Measurements from ENCODE around the gene MPRIP.

The MPRIP gene

GRCh38 chr17:17121162-17121561 is 78.9 kb downstream of the MPRIP start:
- peak overlapping the region; percentile 84 to 90 for H3K27ac ChIP-seq (ENCODE audit: low read depth in 2 of 2, low read length in 2 of 2)
- peaks cover 0 to 4% of the 10 kb centered on the region in 2 donors for H3K36me3 ChIP-seq (ENCODE audit: control insufficient read depth in 2 of 2, insufficient read depth in 2 of 2, low read length in 2 of 2)
- H3K27me3 ChIP-seq (ENCODE audit: control insufficient read depth in 2 of 2, insufficient read depth in 2 of 2, low read length in 2 of 2) = no peaks in the 10 kb centered on the region
- no peaks in the 10 kb centered on the region for H3K9me3 ChIP-seq (ENCODE audit: control insufficient read depth in 2 of 2, low read length in 2 of 2)
- peaks cover 38 to 45% of the 10 kb centered on the region in 2 donors for H3K4me1 ChIP-seq (ENCODE audit: control insufficient read depth in 2 of 2, insufficient read depth in 2 of 2, low read length in 2 of 2)
- no peak overlapping the region for H3K4me3 ChIP-seq (ENCODE audit: low read length in 2 of 2)
- peak overlapping the region in 1 of 2 donors; percentile 52 for H3K9ac ChIP-seq (ENCODE audit: low read depth in 1 of 2, low read length in 2 of 2)

- Histone ChIP-seq H3K4me1 (ENCODE audit: control insufficient read depth in 2 of 2, insufficient read depth in 2 of 2, low read length in 2 of 2) (peaks cover 37 to 40% of the 10 kb centered on the region in 2 donors), H3K4me3 (ENCODE audit: low read length in 2 of 2) (no peak overlapping the region), H3K27me3 (ENCODE audit: control insufficient read depth in 2 of 2, insufficient read depth in 2 of 2, low read length in 2 of 2) (no peaks in the 10 kb centered on the region), H3K9me3 (ENCODE audit: control insufficient read depth in 2 of 2, low read length in 2 of 2) (no peaks in the 10 kb centered on the region), H3K9ac (ENCODE audit: low read depth in 1 of 2, low read length in 2 of 2) (no peak overlapping the region), H3K36me3 (ENCODE audit: control insufficient read depth in 2 of 2, insufficient read depth in 2 of 2, low read length in 2 of 2) (peaks cover 12 to 14% of the 10 kb centered on the region in 2 donors), H3K27ac (ENCODE audit: low read depth in 2 of 2, low read length in 2 of 2) (no peak overlapping the region)
Observed at GRCh38 chr17:17122781-17123483, 80.7 kb downstream of the MPRIP start.

GRCh38 chr17:17124341-17124740 is 82.1 kb downstream of the MPRIP start:
- H3K4me3 ChIP-seq (ENCODE audit: low read length in 2 of 2) = no peak overlapping the region
- no peaks in the 10 kb centered on the region for H3K27me3 ChIP-seq (ENCODE audit: control insufficient read depth in 2 of 2, insufficient read depth in 2 of 2, low read length in 2 of 2)
- peaks cover 24 to 28% of the 10 kb centered on the region in 2 donors for H3K36me3 ChIP-seq (ENCODE audit: control insufficient read depth in 2 of 2, insufficient read depth in 2 of 2, low read length in 2 of 2)
- no peak overlapping the region for H3K9ac ChIP-seq (ENCODE audit: low read depth in 1 of 2, low read length in 2 of 2)
- H3K4me1 ChIP-seq (ENCODE audit: control insufficient read depth in 2 of 2, insufficient read depth in 2 of 2, low read length in 2 of 2) = peaks cover 22 to 26% of the 10 kb centered on the region in 2 donors
- H3K9me3 ChIP-seq (ENCODE audit: control insufficient read depth in 2 of 2, low read length in 2 of 2) = no peaks in the 10 kb centered on the region
- H3K27ac ChIP-seq (ENCODE audit: low read depth in 2 of 2, low read length in 2 of 2) = no peak overlapping the region

- H3K9ac ChIP-seq (ENCODE audit: low read depth in 1 of 2, low read length in 2 of 2) = no peak overlapping the region
- no peaks in the 10 kb centered on the region for H3K27me3 ChIP-seq (ENCODE audit: control insufficient read depth in 2 of 2, insufficient read depth in 2 of 2, low read length in 2 of 2)
- no peaks in the 10 kb centered on the region for H3K9me3 ChIP-seq (ENCODE audit: control insufficient read depth in 2 of 2, low read length in 2 of 2)
- peaks cover 29 to 34% of the 10 kb centered on the region in 2 donors for H3K36me3 ChIP-seq (ENCODE audit: control insufficient read depth in 2 of 2, insufficient read depth in 2 of 2, low read length in 2 of 2)
- no peak overlapping the region for H3K27ac ChIP-seq (ENCODE audit: low read depth in 2 of 2, low read length in 2 of 2)
- no peak overlapping the region for H3K4me3 ChIP-seq (ENCODE audit: low read length in 2 of 2)
- H3K4me1 ChIP-seq (ENCODE audit: control insufficient read depth in 2 of 2, insufficient read depth in 2 of 2, low read length in 2 of 2) = peaks cover 12 to 15% of the 10 kb centered on the region in 2 donors
Observed at GRCh38 chr17:17125136-17126084, 83.2 kb downstream of the MPRIP start.

- Histone ChIP-seq H3K9me3 (ENCODE audit: control insufficient read depth in 2 of 2, low read length in 2 of 2) (no peaks in the 10 kb centered on the region), H3K9ac (ENCODE audit: low read depth in 1 of 2, low read length in 2 of 2) (no peak overlapping the region), H3K36me3 (ENCODE audit: control insufficient read depth in 2 of 2, insufficient read depth in 2 of 2, low read length in 2 of 2) (peaks cover 37 to 42% of the 10 kb centered on the region in 2 donors), H3K27me3 (ENCODE audit: control insufficient read depth in 2 of 2, insufficient read depth in 2 of 2, low read length in 2 of 2) (no peaks in the 10 kb centered on the region), H3K27ac (ENCODE audit: low read depth in 2 of 2, low read length in 2 of 2) (peak overlapping the region in 1 of 2 donors; percentile 28), H3K4me3 (ENCODE audit: low read length in 2 of 2) (peak overlapping the region in 1 of 2 donors; percentile 20), H3K4me1 (ENCODE audit: control insufficient read depth in 2 of 2, insufficient read depth in 2 of 2, low read length in 2 of 2) (peaks cover 5% of the 10 kb centered on the region in 2 donors)
Observed at GRCh38 chr17:17126131-17127110, 84.2 kb downstream of the MPRIP start.

GRCh38 chr17:17127156-17127555 is 84.9 kb downstream of the MPRIP start:
- H3K36me3 ChIP-seq (ENCODE audit: control insufficient read depth in 2 of 2, insufficient read depth in 2 of 2, low read length in 2 of 2) = peaks cover 44 to 49% of the 10 kb centered on the region in 2 donors
- H3K27me3 ChIP-seq (ENCODE audit: control insufficient read depth in 2 of 2, insufficient read depth in 2 of 2, low read length in 2 of 2) = no peaks in the 10 kb centered on the region
- no peak overlapping the region for H3K9ac ChIP-seq (ENCODE audit: low read depth in 1 of 2, low read length in 2 of 2)
- no peak overlapping the region for H3K4me3 ChIP-seq (ENCODE audit: low read length in 2 of 2)
- H3K9me3 ChIP-seq (ENCODE audit: control insufficient read depth in 2 of 2, low read length in 2 of 2) = no peaks in the 10 kb centered on the region
- no peak overlapping the region for H3K27ac ChIP-seq (ENCODE audit: low read depth in 2 of 2, low read length in 2 of 2)
- peaks cover 2 to 5% of the 10 kb centered on the region in 2 donors for H3K4me1 ChIP-seq (ENCODE audit: control insufficient read depth in 2 of 2, insufficient read depth in 2 of 2, low read length in 2 of 2)

- Histone ChIP-seq H3K27me3 (ENCODE audit: control insufficient read depth in 2 of 2, insufficient read depth in 2 of 2, low read length in 2 of 2) (no peaks in the 10 kb centered on the region), H3K36me3 (ENCODE audit: control insufficient read depth in 2 of 2, insufficient read depth in 2 of 2, low read length in 2 of 2) (peaks cover 51 to 55% of the 10 kb centered on the region in 2 donors), H3K4me1 (ENCODE audit: control insufficient read depth in 2 of 2, insufficient read depth in 2 of 2, low read length in 2 of 2) (peaks cover 2 to 5% of the 10 kb centered on the region in 2 donors), H3K9me3 (ENCODE audit: control insufficient read depth in 2 of 2, low read length in 2 of 2) (no peaks in the 10 kb centered on the region), H3K9ac (ENCODE audit: low read depth in 1 of 2, low read length in 2 of 2) (no peak overlapping the region), H3K27ac (ENCODE audit: low read depth in 2 of 2, low read length in 2 of 2) (no peak overlapping the region), H3K4me3 (ENCODE audit: low read length in 2 of 2) (no peak overlapping the region)
Observed at GRCh38 chr17:17127730-17128291, 85.6 kb downstream of the MPRIP start.

- Histone ChIP-seq H3K27ac (ENCODE audit: low read depth in 2 of 2, low read length in 2 of 2) (no peak overlapping the region), H3K9ac (ENCODE audit: low read depth in 1 of 2, low read length in 2 of 2) (no peak overlapping the region), H3K4me1 (ENCODE audit: control insufficient read depth in 2 of 2, insufficient read depth in 2 of 2, low read length in 2 of 2) (peaks cover 2 to 5% of the 10 kb centered on the region in 2 donors), H3K27me3 (ENCODE audit: control insufficient read depth in 2 of 2, insufficient read depth in 2 of 2, low read length in 2 of 2) (no peaks in the 10 kb centered on the region), H3K9me3 (ENCODE audit: control insufficient read depth in 2 of 2, low read length in 2 of 2) (no peaks in the 10 kb centered on the region), H3K4me3 (ENCODE audit: low read length in 2 of 2) (no peak overlapping the region), H3K36me3 (ENCODE audit: control insufficient read depth in 2 of 2, insufficient read depth in 2 of 2, low read length in 2 of 2) (peaks cover 57 to 60% of the 10 kb centered on the region in 2 donors)
Observed at GRCh38 chr17:17128476-17129075, 86.3 kb downstream of the MPRIP start.

- no peaks in the 10 kb centered on the region for H3K9me3 ChIP-seq (ENCODE audit: control insufficient read depth in 2 of 2, low read length in 2 of 2)
- peaks cover 0 to 5% of the 10 kb centered on the region in 2 donors for H3K4me1 ChIP-seq (ENCODE audit: control insufficient read depth in 2 of 2, insufficient read depth in 2 of 2, low read length in 2 of 2)
- no peaks in the 10 kb centered on the region for H3K27me3 ChIP-seq (ENCODE audit: control insufficient read depth in 2 of 2, insufficient read depth in 2 of 2, low read length in 2 of 2)
- no peak overlapping the region for H3K4me3 ChIP-seq (ENCODE audit: low read length in 2 of 2)
- H3K9ac ChIP-seq (ENCODE audit: low read depth in 1 of 2, low read length in 2 of 2) = no peak overlapping the region
- no peak overlapping the region for H3K27ac ChIP-seq (ENCODE audit: low read depth in 2 of 2, low read length in 2 of 2)
- peaks cover 64 to 65% of the 10 kb centered on the region in 2 donors for H3K36me3 ChIP-seq (ENCODE audit: control insufficient read depth in 2 of 2, insufficient read depth in 2 of 2, low read length in 2 of 2)
Observed at GRCh38 chr17:17129466-17129865, 87.2 kb downstream of the MPRIP start.

Data from mucosa of rectum (tissue), 2 donors.